HG03280 (cell line): Measurements from ENCODE around the gene SEMA5A.

Experiments
- ATAC-seq: cut with Tn5 transposase; IDR thresholded peaks from one replicate; pipeline ENCODE4 v1.9.1; 2021; ENCODE audit warnings: mild to moderate bottlenecking, moderate library complexity; ENCODE audit not compliant: unreplicated experiment

The SEMA5A gene

GRCh38 chr5:9139344-9139743 lies 406.5 kb downstream of the SEMA5A start:
- ATAC-seq = no peak

GRCh38 chr5:9128136-9128535 lies 417.7 kb downstream of the SEMA5A start:
- ATAC-seq = no peak

GRCh38 chr5:9126490-9126889 lies 419.4 kb downstream of the SEMA5A start:
- no peak for ATAC-seq

- no peak for ATAC-seq
Observed at GRCh38 chr5:9125852-9126251, 420.0 kb downstream of the SEMA5A start.

- no peak for ATAC-seq
Observed at GRCh38 chr5:9124838-9125237, 421.0 kb downstream of the SEMA5A start.

- no peak for ATAC-seq
Observed at GRCh38 chr5:9124071-9124470, 421.8 kb downstream of the SEMA5A start.

GRCh38 chr5:9122528-9122927 lies 423.3 kb downstream of the SEMA5A start:
- ATAC-seq = no peak

- no peak for ATAC-seq
Observed at GRCh38 chr5:9121597-9121996, 424.3 kb downstream of the SEMA5A start.

- no peak for ATAC-seq
Observed at GRCh38 chr5:9118852-9119251, 427.0 kb downstream of the SEMA5A start.

- ATAC-seq = no peak
Observed at GRCh38 chr5:9115093-9115492, 430.8 kb downstream of the SEMA5A start.

GRCh38 chr5:9112520-9113291 lies 433.2 kb downstream of the SEMA5A start:
- ATAC-seq = no peak

GRCh38 chr5:9108162-9108561 lies 437.7 kb downstream of the SEMA5A start:
- no peak for ATAC-seq

GRCh38 chr5:9105851-9106250 lies 440.0 kb downstream of the SEMA5A start:
- no peak for ATAC-seq

GRCh38 chr5:9104571-9105339 lies 441.1 kb downstream of the SEMA5A start:
- ATAC-seq = no peak

- ATAC-seq = no peak
Observed at GRCh38 chr5:9103290-9103689, 442.6 kb downstream of the SEMA5A start.

GRCh38 chr5:9099689-9100088 lies 446.2 kb downstream of the SEMA5A start:
- ATAC-seq = no peak

GRCh38 chr5:9098990-9099389 lies 446.9 kb downstream of the SEMA5A start:
- no peak for ATAC-seq

- no peak for ATAC-seq
Observed at GRCh38 chr5:9094582-9094981, 451.3 kb downstream of the SEMA5A start.

GRCh38 chr5:9091896-9092662 lies 453.8 kb downstream of the SEMA5A start:
- no peak for ATAC-seq

- ATAC-seq = no peak
Observed at GRCh38 chr5:9090381-9091026, 455.4 kb downstream of the SEMA5A start.

GRCh38 chr5:9089893-9090292 lies 456.0 kb downstream of the SEMA5A start:
- ATAC-seq = no peak
